RWPE1 (cell line): Measurements from ENCODE around the gene ANKRD11.

Source experiments
- CTCF ChIA-PET: fragments of 350-600 bp; sonication (Branson Sonifier 250); formaldehyde crosslinking; extraction: SDS; loops from one replicate; lab custom pipeline; 2021; lab: Yijun Ruan, JAX
- POLR2A ChIA-PET: fragments of 400-600 bp; formaldehyde crosslinking; extraction: SDS; loops from one replicate; lab custom pipeline; 2020; ENCODE audit warnings: antibody characterized with exemption; ENCODE audit not compliant: low non-redundant PET; lab: Yijun Ruan, JAX
- DNase-seq: peaks from one replicate; pipeline ENCODE4 v3.0.0; 2012; ENCODE audit warnings: low spot score
- H3K27ac ChIP-seq: fragments of 450-650 bp; 2 replicates; pipeline ENCODE4 v1.5.1; 2017
- TF ChIP-seq, protein P1 (sequence below): fragments of 450-650 bp; conservative IDR thresholded peaks from 2 replicates; pipeline ENCODE4 v1.5.1; 2017; ENCODE audit warnings: low read depth, mild to moderate bottlenecking

Gene ANKRD11

DNA sequence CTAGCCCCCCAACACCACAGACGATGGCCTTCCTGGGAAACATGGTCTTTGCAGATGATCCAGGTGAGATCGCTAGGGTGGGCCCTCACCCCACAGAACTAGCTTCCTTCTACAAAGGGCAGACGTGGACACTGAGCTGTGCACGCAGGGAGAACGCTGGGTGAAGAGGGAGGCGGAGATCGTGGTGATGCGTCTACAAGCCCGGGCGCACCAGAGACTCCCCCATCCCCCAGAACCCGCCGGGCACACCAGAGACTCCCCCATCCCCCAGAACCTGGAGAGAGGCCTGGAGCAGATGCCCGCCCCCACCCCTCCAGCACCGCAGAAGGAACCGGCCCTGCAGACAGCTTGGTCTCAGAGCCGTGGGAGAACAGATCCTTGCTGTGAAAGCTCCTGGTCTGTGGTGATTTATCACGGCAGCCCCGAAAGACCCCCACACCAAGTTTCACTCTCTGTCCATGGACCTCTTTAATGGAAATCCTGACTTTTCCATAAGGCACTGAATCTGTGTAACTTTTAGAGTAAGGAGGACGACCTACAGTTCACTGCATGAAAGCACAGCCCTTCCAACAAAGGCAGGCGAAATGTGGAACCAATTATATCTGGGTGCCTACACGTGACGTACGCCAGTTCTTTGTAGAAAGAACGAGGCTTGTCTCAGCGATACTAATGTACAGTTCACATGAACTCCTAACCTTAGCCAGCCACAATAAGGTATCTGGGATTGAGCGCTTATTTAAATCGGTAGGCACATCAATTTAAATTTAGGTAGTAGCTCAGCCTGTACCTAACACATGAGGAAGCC, 88.5 kb downstream of the ANKRD11 start:
- CTCF ChIA-PET, result interaction anchor here (0.6 kb wide), 1 partner anchor 36 kb away, joined by 3 read pairs; no protein-coding TSS in a partner anchor
- POLR2A ChIA-PET, result no interaction called here
- peak overlapping the region; percentile 83 for H3K27ac ChIP-seq
- TF ChIP-seq, protein P1, sequence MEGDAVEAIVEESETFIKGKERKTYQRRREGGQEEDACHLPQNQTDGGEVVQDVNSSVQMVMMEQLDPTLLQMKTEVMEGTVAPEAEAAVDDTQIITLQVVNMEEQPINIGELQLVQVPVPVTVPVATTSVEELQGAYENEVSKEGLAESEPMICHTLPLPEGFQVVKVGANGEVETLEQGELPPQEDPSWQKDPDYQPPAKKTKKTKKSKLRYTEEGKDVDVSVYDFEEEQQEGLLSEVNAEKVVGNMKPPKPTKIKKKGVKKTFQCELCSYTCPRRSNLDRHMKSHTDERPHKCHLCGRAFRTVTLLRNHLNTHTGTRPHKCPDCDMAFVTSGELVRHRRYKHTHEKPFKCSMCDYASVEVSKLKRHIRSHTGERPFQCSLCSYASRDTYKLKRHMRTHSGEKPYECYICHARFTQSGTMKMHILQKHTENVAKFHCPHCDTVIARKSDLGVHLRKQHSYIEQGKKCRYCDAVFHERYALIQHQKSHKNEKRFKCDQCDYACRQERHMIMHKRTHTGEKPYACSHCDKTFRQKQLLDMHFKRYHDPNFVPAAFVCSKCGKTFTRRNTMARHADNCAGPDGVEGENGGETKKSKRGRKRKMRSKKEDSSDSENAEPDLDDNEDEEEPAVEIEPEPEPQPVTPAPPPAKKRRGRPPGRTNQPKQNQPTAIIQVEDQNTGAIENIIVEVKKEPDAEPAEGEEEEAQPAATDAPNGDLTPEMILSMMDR, result no peak
- no peak for DNase-seq

DNA sequence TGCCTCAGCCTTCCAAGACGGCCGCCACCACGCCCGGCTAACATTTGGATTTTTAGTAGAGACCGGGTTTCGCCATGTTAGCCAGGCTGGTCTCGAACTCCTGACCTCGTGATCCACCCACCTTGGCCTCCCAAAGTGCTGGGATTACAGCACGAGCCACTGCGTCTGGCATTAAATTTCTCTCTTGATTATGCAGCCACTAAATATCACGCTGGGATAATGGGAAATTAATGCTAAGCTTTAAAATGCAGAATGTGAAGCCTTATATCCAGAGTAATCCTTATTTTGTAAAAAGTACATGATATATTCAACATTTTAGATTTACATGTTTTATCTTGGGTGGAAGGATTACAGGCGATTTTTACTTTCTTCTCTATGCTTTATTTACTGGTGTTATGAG, 89.2 kb downstream of the ANKRD11 start:
- TF ChIP-seq, protein P1, result no peak
- no peak for DNase-seq
- CTCF ChIA-PET, result interaction anchor here (0.6 kb wide), 1 partner anchor 88 kb away, joined by 3 read pairs; no protein-coding TSS in a partner anchor
- POLR2A ChIA-PET, result no interaction called here
- peak overlapping the region; percentile 35 for H3K27ac ChIP-seq

DNA sequence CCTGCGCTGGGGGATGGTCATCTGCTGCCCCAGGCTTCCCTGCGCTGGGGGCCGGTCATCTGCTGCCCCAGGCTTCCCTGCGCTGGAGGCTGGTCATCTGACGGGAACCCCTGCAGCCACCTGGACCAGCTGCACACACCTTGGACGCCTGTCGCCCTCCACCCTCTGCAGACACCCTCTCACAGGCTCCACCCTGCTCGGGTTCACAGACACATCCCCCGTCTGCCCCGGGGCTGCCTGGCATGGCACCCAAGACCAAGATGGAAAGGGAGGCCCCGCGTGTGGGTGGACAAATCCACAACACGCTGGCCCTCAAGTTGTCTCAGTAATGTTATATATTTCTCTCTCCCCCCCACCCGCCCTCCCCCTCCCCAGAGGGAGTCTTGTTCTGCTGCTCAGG, 89.6 kb downstream of the ANKRD11 start:
- TF ChIP-seq, protein P1, result no peak
- ChIA-PET CTCF (interaction anchor here (0.6 kb wide), 1 partner anchor 88 kb away, joined by 3 read pairs; no protein-coding TSS in a partner anchor), POLR2A (no interaction called here)
- DNase-seq, result no peak
- H3K27ac ChIP-seq, result peak overlapping the region; percentile 35; the same call in 1 of the 2 replicates

DNA sequence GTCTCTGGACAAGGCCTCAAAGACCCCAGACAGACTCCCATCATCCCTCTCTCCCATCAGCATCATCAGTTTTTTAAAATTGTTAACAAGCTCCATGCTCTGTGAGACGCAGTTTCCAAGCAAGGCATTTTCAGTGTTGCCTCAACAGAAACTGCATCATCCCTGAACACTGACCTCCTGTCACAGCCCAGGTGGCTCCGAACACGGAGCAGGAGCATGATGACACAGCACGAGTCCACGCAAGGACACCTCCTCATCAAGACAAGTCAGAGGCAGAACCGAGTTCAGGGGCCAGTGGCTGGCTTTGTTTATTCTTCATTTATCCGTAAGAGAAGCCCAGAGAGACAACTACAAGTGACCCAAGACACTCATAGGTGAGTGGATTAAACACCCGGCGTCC, 91.4 kb downstream of the ANKRD11 start:
- ChIA-PET CTCF (no interaction called here), POLR2A (no interaction called here)

DNA sequence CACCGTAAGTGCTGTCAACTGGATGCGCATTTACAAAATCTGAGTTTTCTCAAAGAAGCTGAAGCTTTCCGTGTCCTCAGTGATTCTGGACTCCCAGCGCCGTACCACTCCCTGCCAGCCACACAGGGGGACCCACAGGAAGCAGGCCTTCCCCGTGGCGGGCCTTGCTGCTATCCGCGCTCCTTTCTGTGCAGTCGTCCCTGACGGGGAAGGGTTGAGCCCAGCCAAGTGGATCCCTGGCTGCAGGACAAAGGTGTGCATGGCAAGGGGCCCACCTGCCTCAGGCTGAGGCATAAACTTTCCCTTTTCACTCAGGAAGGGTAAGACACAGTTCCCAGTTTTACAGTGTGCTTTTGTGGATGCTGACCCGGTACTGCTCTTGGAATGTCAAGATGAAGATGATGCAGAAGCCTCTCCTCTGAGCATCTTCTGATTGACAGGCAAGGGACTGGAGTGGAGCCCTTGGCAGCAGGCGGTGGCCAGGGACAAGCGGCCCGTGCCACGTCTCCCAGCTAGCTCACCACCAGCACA, 93.0 kb downstream of the ANKRD11 start:
- DNase-seq, result no peak
- H3K27ac ChIP-seq, result peak overlapping the region; percentile 47
- CTCF ChIA-PET, result interaction anchor here (0.6 kb wide), 1 partner anchor 1526 kb away, joined by 3 read pairs; no protein-coding TSS in a partner anchor
- TF ChIP-seq, protein P1, result no peak
- POLR2A ChIA-PET, result no interaction called here

More for the DNA sequence above, 91.4 kb downstream of the ANKRD11 start:
- no peak for DNase-seq
- TF ChIP-seq, protein P1, result no peak
- peak overlapping the region; percentile 41 for H3K27ac ChIP-seq

DNA sequence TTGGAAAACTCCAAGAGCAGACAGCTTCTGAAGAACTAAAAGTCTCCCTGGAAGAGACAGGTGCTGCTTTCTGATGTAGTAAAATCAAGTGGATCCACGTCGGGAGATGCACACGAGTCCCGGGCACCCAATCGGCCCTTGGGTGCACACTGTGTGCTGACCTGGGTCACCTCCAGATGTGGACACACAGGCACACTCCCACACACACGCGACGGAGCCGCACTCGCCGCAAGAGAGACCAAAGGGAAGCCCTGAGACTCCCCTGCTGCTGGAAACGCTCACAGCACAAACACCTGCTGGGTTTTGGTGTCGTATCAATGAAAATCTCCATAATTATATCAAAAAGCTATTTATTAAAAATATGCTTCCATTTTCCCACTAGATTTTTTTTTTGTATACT, 94.2 kb downstream of the ANKRD11 start:
- peak overlapping the region; percentile 74 for H3K27ac ChIP-seq
- ChIA-PET CTCF (interaction anchor here (1.0 kb wide), 1 partner anchor 10 kb away, joined by 3 read pairs; no protein-coding TSS in a partner anchor), POLR2A (no interaction called here)
- no peak for DNase-seq
- TF ChIP-seq, protein P1, result no peak
